ENCODE measurements around the gene PDS5B. TPM values are rescaled to one million over a fixed set of nuclear protein-coding genes. Genes with fewer than 3 reads are reported as not detected.

PDS5B gene
- total and polyA plus RNA-seq, 4 donors, result 3.6 to 24.3 (median 12.9) TPM

- H3K9ac ChIP-seq (ENCODE audit: low read depth in 1 of 2, low read length in 2 of 2), result no peak overlapping the region
- H3K27me3 ChIP-seq (ENCODE audit: control insufficient read depth in 4 of 4, insufficient read depth in 4 of 4, low read length in 3 of 4), result no peaks in the 10 kb centered on the region
- H3K4me3 ChIP-seq (ENCODE audit: low read depth in 1 of 3, low read length in 3 of 3), result no peak overlapping the region
- no peaks in the 10 kb centered on the region for H3K36me3 ChIP-seq (ENCODE audit: control insufficient read depth in 4 of 4, insufficient read depth in 3 of 4, low read depth in 1 of 4, low read length in 3 of 4)
- H3K27ac ChIP-seq (ENCODE audit: low read depth in 1 of 2, low read length in 2 of 2), result no peak overlapping the region
- no peak for DNase-seq (ENCODE audit: low spot score)
- WGBS, result 87% methylated on average over 2 of the region's 2 CpGs
- no peaks in the 10 kb centered on the region for H3K4me1 ChIP-seq (ENCODE audit: control insufficient read depth in 4 of 4, insufficient read depth in 4 of 4, low read length in 3 of 4)
- no peaks in the 10 kb centered on the region for H3K9me3 ChIP-seq (ENCODE audit: control insufficient read depth in 4 of 4, low read length in 3 of 4)
- TF ChIP-seq EGR1 (IDR thresholded peaks at IDR 0.05; ENCODE audit: low read depth in 2 of 2), result no peak
- TF ChIP-seq MAX (IDR thresholded peaks at IDR 0.05), result no peak
- TF ChIP-seq RXRA (IDR thresholded peaks at IDR 0.05), result no peak
- TF ChIP-seq ZBTB33 (IDR thresholded peaks at IDR 0.05), result no peak
- no peak for TF ChIP-seq SP1 (IDR thresholded peaks at IDR 0.05)
- TF ChIP-seq RAD21 (IDR thresholded peaks at IDR 0.05), result no peak
- TF ChIP-seq TAF1 (conservative IDR thresholded peaks at IDR 0.05), result no peak
- TF ChIP-seq YY1 (IDR thresholded peaks at IDR 0.05), result no peak
- no peak for TF ChIP-seq JUND (IDR thresholded peaks at IDR 0.05)
- no peak for TF ChIP-seq GABPA (IDR thresholded peaks at IDR 0.05 in 1 of 2, conservative IDR thresholded peaks at IDR 0.05 in 1 of 2)
- TF ChIP-seq NR2F2 (IDR thresholded peaks at IDR 0.05), result no peak
- TF ChIP-seq HNF4G (IDR thresholded peaks at IDR 0.05), result no peak
- no peak for TF ChIP-seq ATF3 (IDR thresholded peaks at IDR 0.05)
- TF ChIP-seq CTCF (IDR thresholded peaks at IDR 0.05; ENCODE audit: low read depth, low read length, missing input control), result no peak
- TF ChIP-seq FOXA2 (IDR thresholded peaks at IDR 0.05), result no peak
- TF ChIP-seq REST (IDR thresholded peaks at IDR 0.05), result no peak
- TF ChIP-seq FOXA1 (IDR thresholded peaks at IDR 0.05), result no peak
These were observed 9.1 kb downstream of the PDS5B start for GRCh38 chr13:32595306-32595705.

- no peak overlapping the region for H3K4me3 ChIP-seq (ENCODE audit: low read depth in 1 of 3, low read length in 3 of 3)
- no peaks in the 10 kb centered on the region for H3K9me3 ChIP-seq (ENCODE audit: control insufficient read depth in 4 of 4, low read length in 3 of 4)
- no peak overlapping the region for H3K27ac ChIP-seq (ENCODE audit: low read depth in 1 of 2, low read length in 2 of 2)
- H3K4me1 ChIP-seq (ENCODE audit: control insufficient read depth in 4 of 4, insufficient read depth in 4 of 4, low read length in 3 of 4), result peaks cover 0 to 2% (median 1%) of the 10 kb centered on the region in 4 donors
- no peaks in the 10 kb centered on the region for H3K36me3 ChIP-seq (ENCODE audit: control insufficient read depth in 4 of 4, insufficient read depth in 3 of 4, low read depth in 1 of 4, low read length in 3 of 4)
- H3K9ac ChIP-seq (ENCODE audit: low read depth in 1 of 2, low read length in 2 of 2), result no peak overlapping the region
- DNase-seq (ENCODE audit: low spot score), result no peak
- no peaks in the 10 kb centered on the region for H3K27me3 ChIP-seq (ENCODE audit: control insufficient read depth in 4 of 4, insufficient read depth in 4 of 4, low read length in 3 of 4)
- WGBS, result 87% methylated on average over 2 of the region's 2 CpGs
- TF ChIP-seq RXRA (IDR thresholded peaks at IDR 0.05) (no peak), RAD21 (IDR thresholded peaks at IDR 0.05) (no peak), YY1 (IDR thresholded peaks at IDR 0.05) (no peak), MAX (IDR thresholded peaks at IDR 0.05) (no peak), ATF3 (IDR thresholded peaks at IDR 0.05) (no peak), FOXA2 (IDR thresholded peaks at IDR 0.05) (no peak), FOXA1 (IDR thresholded peaks at IDR 0.05) (no peak), SP1 (IDR thresholded peaks at IDR 0.05) (no peak), REST (IDR thresholded peaks at IDR 0.05) (no peak), CTCF (IDR thresholded peaks at IDR 0.05; ENCODE audit: low read depth, low read length, missing input control) (no peak), EGR1 (IDR thresholded peaks at IDR 0.05; ENCODE audit: low read depth in 2 of 2) (no peak)
These were observed 14.6 kb downstream of the PDS5B start for GRCh38 chr13:32600890-32601289.

All from liver (tissue), 9 donors.